HG03378 (cell line): ENCODE data around the gene CTNND2.
"Not testable (repeated sequence)": the region's sequence is repeated elsewhere in the genome, so short reads cannot be mapped to it uniquely, and the experiment has no call there.

Experiments
- ATAC-seq: cut with Tn5 transposase; IDR thresholded peaks from one replicate; pipeline ENCODE4 v1.9.1; 2021; ENCODE audit warnings: mild to moderate bottlenecking, moderate library complexity; ENCODE audit not compliant: unreplicated experiment

Gene CTNND2

DNA sequence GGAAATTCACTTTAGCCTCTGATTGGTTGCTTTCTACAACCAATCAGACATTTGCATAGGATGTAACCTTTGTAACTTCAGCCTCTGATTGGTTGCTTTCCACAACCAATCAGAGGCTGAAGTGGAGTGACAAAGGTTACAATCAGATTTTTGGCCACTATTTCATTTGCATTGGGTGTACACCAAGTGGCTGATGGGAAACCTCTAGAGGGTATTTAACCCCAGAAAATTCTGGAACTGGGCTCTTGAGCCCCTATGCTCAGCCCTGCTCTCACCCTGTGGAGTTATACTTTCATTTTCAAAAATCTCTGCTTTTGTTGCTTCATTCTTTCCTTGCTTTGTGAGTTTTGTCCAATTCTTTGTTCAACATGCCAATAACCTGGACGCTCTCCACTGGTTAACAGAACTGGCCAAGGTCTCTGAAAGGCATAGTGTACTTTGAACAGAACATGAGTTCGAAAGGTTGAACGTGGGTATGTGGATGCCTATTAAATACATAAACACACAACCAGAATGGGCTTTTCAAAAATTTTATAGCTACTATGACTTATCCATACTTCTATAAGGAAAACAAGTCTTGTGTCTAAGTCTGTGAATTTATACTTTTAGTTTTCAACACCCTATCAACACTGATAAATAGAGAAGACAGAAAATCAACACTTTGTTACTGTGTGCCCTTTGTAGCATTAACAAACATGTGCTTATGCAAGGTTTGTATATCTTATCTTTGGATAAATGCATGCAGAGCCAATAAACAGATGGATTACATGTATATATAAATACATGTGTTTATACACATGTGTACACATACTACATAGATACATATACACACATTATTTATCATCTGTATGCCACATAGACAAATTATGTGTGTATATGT, 568.1 kb downstream of the CTNND2 start:
- no peak for ATAC-seq

DNA sequence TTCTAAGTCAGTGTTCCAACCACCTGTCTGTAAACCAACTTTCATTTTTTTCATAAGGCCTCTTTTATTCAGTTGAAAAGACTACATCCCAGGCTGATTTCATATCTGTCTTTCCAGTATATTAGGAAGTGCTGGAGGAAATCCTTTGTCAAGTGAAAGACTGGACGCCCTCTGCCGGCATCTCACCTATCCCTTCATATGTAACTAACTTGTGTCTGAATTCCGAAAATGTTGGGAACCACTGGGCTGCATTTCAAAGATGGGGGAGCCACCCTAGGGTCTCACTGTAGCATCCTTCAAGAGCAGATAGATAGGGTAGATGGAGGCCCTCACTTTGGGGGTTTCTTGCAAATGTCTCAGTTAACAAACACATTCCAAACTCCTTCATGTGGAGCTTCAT, 569.8 kb downstream of the CTNND2 start:
- no peak for ATAC-seq

DNA sequence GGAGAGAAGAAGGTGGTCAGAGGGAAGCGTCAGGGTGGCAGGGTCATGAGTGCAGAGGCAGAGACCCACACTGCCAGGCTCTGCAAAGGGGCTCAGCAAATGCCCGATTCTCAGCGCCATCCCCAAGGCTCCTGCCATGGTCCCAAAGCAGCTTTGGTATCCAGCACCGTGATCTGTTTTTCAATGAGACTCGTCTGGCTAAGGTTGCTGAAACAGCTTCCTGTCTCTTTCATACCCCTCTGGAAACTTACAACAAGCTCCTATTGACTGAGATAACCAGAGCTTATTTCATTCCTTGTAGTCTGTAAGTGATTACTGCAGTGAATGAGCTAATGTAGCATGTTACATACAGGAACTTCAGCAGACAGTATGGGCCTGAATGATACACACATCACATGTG, 574.6 kb downstream of the CTNND2 start:
- no peak for ATAC-seq

DNA sequence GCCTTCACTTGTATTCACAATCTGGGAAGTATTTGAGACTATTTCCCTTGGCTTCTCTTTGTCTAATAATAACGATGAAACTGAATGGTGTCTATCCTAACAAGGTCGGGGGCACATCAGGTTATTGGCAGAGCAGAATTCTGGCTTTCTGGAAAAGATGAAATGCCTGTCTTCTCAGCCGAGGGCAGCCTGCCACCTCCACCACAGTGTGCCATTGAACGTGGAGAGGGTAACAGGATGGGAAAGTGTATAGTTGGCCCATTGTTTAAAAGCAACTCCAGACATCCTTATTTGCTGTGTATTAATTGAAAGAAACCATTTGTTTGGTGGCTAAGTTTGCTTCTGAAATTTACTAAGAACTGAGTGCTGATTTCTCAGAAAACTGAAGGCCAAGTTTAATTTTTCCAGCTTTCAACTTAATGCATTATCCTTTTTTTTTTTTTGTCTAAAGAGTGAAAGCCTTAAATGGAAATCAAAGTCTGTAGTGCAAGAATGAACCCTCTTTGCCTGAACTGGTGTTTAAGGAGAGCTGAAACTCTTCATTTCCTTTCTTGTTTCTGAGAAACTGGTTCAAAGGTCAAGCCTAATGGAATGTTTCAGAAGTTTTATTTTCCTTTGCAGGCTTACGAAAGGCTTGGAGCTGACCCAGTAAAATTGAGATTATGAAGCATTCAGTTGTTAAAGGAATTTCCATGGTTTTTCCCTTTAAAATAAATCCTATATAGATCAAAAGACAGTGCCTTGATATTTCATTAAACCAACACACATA, 579.5 kb downstream of the CTNND2 start:
- no peak for ATAC-seq

DNA sequence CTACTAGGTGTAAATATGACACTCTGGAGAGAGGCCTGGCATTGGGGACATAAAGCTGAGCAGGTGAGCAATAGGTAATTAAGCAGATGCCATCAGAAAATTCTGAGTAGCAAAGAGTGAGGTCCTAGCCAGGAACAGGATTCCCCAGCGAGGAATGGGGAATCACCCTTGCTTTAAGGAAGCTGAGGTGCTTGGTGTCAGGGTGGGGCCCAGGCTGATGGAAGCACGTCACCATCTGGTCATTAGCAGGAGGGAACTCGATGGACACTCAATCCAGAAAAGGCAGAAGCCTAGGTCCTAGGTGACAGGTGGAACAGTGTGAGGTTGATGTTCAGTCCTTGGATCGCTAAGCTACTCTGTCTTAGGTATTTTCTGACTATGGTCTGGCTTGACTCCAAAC, 580.5 kb downstream of the CTNND2 start:
- no peak for ATAC-seq

GRCh38 chr5:11322133-11322532, 582.1 kb downstream of the CTNND2 start:
- peak; percentile 54 for ATAC-seq

- no peak for ATAC-seq
Observed at GRCh38 chr5:11319836-11320580, 584.2 kb downstream of the CTNND2 start.

DNA sequence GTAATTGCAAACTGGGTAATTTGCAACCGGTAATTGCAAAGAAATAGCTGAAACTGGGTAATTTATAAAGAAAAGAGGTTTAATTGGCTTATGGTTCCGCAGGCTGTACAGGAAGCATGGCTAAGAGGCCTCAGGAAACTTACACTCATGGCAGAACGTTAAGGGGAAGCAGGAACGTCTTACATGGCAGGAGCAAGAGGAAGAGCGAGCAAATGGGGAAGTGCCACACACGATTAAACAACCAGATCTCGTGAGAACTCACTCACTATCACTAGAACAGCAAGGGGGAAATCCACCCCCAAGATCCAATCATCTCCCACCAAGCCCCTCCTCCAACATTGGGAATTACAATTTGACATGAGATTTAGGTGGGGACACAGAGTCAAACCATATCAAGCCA, 590.6 kb downstream of the CTNND2 start:
- ATAC-seq = not testable (repeated sequence)

- ATAC-seq = no peak
Observed at GRCh38 chr5:11311731-11312130, 592.5 kb downstream of the CTNND2 start.

GRCh38 chr5:11311272-11311671, 593.0 kb downstream of the CTNND2 start:
- ATAC-seq = no peak

GRCh38 chr5:11310158-11310557, 594.1 kb downstream of the CTNND2 start:
- ATAC-seq = no peak

DNA sequence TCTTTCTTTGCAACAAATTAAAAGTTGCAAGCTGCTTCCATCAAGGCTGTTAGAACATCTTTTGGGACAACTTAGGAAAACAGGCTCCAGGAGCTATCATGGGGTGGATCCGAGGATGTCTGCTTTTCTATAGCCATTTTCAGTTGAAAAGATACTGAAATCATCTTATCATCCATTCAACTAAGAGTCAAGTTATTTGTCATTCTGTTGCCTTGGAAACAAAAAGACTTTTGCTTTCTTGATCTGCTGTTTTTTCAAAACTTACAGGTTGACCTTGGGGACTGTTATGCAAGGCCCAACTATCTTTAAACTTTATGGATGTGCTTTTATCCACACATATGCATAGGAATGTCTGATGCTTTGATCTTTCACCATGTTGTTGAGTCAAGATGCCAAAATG, 597.9 kb downstream of the CTNND2 start:
- no peak for ATAC-seq

- ATAC-seq = no peak
Observed at GRCh38 chr5:11305245-11305644, 599.0 kb downstream of the CTNND2 start.

GRCh38 chr5:11304641-11305040, 599.6 kb downstream of the CTNND2 start:
- ATAC-seq = no peak

DNA sequence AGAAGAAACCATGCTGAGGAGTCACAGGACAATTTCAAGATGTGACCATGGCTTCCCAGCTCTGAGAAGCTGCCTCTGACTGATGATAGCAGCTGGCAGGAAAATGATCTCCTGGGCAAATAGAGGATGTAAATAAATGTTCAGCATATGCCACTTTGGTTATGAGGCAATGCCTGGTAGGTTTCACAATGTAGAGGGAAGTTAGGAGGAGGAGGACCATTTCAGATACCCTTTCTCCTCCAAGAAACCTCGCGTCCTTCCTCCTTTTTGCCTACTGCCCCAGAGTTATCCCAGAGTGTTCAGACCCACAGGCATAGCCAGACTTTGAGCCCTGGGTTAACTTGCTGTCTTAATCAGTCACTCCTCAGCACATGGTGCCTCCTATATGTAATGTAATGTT, 601.6 kb downstream of the CTNND2 start:
- no peak for ATAC-seq

DNA sequence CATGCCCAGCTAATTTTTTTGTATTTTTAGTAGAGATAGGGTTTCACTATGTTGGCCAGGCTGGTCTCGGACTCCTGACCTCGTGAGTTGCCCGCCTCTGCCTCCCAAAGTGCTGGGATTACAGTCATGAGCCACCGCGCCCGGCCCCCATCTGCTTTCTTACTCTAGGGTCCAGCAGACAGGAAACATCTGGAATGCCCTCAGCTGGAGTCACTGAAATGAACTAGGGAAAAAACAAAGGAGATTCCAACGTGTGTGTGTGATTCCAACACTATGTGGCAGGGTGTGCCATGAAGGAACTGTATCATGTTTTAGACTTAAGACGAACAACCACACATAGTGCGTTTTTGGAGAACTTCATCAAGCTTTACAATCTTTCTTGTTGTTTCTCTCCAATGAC, 603.1 kb downstream of the CTNND2 start:
- ATAC-seq = no peak

- no peak for ATAC-seq
Observed at GRCh38 chr5:11300736-11301135, 603.5 kb downstream of the CTNND2 start.

GRCh38 chr5:11298877-11299276, 605.4 kb downstream of the CTNND2 start:
- ATAC-seq = no peak

- ATAC-seq = no peak
Observed at GRCh38 chr5:11293523-11293922, 610.7 kb downstream of the CTNND2 start.

DNA sequence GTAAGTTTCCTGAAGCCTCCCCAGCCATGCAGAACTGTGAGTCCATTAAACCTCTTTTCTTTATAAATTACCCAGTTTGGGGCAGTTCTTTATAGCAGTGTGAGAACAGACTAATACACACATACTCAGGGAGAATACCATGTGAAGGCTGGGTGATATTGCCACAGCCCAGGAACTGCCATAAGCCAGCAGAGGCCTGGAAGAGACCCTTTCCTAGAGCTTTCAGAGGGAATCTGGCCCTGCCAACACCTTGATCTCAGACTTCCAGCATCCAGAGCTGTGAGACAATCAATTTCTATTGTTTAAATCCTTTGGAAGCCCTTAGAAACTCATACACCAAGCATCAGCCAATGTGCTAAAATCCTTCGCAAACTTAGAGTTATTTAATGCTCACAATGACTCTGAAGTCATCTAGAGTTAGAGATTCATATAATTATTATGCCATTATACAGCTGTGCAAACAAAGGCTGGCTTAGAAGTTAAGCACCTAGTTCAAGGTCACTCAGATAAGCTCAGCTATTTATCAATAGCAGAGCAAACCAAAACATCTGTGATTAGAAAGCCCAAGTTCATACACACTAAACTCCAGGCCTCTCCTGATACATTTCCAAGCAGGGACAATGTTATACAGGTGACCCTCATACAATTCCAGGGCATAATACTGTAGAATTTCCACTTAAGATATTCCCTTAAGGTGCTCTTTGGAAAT, 611.4 kb downstream of the CTNND2 start:
- ATAC-seq = no peak

DNA sequence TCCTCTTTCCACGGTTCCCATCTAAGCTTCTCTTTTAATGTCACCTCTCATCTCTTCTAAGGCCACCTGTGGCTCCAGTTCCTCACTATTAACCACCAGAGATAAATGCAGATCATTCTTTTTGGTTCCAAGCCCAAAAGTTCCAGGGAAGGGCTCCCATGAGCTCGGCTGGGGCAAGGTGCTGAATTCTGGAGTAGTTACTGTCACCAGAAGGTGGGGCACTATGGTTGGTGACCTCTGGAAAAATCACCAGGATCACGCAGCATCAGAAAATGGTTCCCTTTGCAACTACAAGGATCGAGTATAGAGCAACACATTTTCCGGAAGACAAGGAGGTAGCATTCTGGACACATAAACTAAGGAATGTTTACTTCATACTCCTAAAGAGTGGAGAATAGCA, 614.5 kb downstream of the CTNND2 start:
- no peak for ATAC-seq
